HG03442 (cell line): ENCODE measurements around the gene TMEM132D.

ENCODE experiments used
- ATAC-seq: cut with Tn5 transposase; IDR thresholded peaks from one replicate; pipeline ENCODE4 v1.9.1; 2021; ENCODE audit warnings: mild to moderate bottlenecking, moderate library complexity; ENCODE audit not compliant: unreplicated experiment

TMEM132D gene

DNA sequence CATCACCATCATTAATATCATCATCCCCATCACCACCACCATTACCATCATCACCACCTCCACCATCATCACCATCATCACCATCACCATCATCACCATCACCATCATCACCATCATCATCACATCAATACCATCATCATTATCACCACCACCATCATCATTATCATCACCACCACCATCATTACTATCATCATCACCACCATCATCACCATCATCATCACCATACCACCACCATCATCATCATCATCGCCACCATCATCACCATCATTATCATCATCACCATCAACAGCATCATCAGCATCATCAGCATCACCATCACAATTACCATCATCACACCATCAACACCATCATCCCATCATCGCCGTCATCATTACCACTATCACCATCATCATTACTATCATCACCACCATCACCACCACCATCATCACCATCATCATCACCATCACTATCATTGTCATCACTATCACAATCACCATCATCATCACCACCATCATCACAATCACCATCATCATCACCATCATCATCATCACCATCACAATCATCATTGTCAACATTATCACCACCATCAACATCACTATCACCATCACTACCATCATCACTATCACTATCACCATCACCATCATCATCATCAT lies 767.0 kb downstream of the TMEM132D start:
- no peak for ATAC-seq

DNA sequence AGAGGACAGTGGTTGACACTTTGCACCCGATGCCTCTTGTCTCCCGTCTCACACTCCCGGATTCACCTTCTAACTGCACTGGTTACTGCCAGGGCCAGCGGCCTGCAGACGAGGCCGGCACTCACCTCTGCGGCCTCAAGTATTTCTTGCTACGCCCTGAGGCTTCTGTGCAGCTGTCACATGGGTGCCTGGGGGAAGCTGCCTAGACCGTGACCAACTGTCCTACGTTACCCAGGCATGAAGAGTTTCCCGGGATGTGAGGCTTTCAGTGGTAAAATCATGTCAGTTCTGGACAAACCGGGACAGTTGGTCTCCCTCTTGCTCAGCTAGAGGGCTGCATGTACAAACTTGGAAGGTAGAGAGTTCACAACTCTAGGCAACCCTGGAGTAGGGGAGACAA lies 776.1 kb downstream of the TMEM132D start:
- ATAC-seq, result no peak

DNA sequence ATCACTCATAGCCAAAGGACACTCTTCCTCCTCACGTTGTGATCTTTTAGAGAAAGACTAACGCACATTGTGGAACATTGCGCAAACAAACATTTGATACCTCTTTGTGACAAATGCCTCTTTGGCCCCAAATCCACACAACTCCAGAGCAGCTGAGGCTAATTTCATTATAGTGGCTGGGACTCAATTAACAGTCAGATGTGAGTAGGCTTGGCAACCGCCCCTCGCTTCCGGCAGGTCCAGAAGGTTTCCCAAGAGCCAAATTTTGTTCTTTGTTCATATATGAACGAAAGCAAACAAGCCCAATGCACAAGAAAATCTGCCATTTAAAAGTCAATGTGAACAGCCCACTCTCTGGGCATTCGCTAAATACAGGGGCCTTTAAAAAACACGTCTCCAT lies 776.6 kb downstream of the TMEM132D start:
- ATAC-seq, result no peak

DNA sequence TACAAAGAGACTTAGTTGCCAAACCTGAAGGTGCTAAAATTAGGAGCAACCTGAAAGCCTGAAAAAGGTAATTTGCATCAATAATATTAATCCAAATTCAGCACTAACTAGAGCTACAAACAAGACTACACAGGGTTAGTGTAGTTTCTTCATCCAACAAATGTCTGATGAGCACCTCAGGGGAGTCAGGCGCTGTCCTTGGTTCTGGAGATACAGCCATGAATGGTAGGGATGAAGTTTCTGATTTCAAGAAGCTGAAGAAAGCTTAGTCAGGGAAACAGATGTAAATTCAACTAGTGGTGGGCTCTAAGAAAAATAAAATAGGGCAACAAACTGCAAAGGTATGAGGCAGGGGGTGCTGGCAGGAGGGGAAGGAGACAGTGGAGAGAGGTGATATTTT lies 784.3 kb downstream of the TMEM132D start:
- ATAC-seq, result no peak

DNA sequence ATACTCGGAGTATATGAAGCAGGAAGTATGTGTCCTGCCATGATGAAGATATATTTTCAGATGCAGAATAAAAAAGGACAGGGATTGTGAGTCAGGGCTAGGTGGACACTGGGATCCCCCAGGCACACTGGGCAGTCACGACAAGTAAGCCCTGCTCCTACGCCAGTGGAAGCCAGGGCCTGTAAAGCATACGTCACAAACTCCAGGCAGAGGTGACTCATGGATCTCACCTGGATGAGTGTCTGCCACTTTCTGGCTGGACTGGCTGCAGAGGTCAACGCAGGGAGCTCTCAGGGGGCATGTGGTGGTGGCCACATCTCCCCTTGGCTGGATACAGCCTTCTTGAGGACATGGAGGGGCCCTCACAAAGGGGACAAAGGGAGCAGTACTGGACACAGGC lies 788.3 kb downstream of the TMEM132D start:
- ATAC-seq, result no peak

DNA sequence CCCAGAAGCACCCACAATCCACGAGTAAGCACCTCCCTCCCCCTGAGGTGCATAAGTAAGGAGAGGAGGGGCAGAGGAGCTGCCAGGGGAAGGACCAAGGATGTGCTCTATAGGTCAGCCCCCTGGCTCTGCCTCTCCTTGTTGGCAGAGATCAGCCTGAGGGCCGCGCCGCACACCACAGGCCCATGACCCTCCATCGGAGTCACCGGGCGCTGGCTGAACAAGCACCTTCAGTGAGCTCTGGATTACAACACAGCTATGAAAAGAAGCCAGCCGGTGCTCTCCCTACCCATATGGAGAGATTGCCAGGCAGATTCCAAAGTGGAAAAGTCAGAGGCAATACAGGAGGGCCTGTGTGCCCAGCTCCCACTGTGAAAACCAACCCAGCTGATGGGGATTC lies 793.2 kb downstream of the TMEM132D start:
- no peak for ATAC-seq

DNA sequence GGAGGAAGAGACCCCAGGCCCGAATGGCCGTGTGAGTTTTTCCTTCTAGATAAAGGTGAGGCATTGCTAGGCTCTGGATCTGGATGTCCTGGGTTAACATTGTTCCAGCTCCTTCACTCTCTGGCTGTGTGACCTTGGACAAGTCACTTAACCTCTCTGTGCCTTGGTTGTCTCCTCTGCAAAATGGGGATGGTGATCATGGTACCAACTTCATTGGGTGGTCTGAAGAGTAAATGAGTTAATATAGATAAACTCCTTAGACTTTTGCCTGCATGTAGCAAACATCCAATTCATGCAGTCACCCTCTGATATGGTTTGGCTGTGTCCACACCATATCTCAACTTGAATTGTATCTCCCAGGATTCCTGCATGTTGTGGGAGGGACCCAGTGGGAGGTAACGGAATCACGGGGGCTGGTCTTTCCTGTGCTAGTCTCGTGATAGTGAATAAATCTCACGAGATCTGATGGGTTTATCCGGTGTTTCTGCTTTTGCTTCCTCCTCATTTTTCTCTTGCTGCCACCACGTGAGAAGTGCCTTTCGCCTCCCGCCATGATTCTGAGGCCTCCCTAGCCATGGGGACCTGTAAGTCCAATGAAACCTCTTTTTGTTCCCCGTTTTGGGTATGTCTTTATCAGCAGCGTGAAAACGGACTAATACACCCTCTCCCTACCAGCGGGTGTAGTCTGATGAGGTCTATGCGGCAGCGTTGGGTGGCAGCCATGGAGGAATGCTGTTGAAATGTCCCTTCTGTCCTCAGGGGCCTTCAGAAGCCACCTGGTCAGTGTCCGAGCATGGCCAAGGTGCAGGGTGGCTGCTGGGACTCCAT lies 794.4 kb downstream of the TMEM132D start:
- ATAC-seq, result no peak

DNA sequence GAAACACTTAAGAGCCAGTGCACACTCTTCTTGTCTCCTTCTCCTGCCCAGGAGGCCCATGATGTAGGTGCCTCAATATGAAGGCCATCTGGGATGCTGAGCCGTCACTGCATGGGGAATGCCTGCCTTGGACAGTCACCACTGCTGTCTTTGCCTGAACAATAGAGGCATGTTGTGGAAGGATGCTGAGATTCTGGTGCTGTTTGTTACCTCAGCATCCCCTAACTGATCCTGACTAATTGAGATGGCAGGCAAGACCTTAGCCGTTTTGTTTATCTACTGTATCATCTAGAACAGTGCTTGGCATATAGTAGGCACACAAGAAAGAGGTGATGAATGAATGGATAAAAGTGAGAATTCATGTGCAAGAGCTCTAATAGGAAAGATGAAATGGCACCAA lies 797.1 kb downstream of the TMEM132D start:
- ATAC-seq, result no peak

DNA sequence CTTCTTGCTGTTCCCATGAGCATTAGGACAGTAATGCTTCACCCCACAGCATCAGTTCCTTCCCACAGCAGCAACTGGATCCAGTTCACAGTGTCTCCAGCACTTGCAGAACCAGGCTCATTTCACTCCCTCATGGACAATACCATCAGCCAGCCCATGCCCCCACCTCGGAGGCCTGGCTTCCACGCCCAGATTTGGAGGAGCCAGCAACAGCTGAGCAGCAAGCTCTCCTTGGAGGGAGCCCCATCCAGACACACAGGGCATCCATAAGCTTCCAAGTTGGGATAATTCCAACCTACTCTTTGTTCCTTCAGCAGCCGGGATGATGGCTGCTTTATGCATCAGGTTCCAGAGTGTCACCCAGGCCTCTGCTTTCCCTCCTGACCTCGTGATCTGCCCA lies 800.6 kb downstream of the TMEM132D start:
- no peak for ATAC-seq

DNA sequence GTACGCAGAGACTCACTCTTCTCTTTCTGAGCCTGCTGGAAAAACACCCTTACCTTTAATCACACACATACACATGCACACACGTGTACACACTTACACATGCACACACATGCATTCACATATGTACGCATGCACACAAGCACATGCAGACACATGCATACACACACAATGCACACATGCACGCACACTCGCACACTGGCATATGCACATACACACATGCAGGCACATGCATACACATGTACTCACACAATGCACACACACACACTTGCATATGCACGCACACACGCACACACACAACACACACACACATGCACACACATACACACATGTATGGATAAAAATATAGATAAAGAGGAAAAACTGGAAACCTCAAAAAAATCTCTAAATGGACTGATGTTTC lies 801.6 kb downstream of the TMEM132D start:
- ATAC-seq, result no peak

DNA sequence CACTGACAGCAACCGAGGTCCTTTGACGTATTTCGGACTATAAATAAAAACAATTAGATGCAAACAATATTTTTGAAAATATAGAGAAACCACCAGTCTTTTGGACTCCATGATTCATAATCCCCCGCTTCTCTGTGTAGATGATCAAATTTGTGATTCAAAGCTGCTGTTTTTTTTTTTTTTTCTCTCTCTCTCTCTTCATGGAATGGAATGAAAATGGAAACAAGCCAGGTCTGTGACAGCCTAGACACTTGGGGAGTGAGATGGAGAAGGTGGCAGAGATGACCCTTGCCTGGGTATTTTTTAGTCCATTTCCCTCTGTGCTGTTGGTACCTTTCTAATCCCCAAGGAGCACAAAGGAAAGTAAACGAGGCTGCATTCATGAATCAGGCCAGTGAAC lies 802.0 kb downstream of the TMEM132D start:
- no peak for ATAC-seq

DNA sequence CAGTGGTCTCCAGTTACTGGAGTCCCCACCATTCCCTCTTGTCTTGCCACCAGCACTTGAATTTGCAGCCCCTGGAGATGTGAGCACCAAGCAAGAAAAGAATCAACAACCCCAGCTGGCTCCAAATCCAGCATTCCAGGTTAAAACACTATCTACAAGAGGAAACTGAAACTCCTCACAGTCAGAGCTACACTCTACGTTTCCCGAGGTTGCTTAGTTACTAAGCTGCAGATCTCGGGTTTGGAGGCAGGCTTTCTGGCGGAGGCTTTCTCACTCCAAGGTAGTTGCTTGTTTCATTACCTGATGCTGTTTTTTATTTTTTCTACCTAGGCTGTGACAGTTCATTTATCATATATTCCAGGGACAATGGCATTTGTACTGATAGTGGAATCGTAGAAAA lies 802.4 kb downstream of the TMEM132D start:
- no peak for ATAC-seq

DNA sequence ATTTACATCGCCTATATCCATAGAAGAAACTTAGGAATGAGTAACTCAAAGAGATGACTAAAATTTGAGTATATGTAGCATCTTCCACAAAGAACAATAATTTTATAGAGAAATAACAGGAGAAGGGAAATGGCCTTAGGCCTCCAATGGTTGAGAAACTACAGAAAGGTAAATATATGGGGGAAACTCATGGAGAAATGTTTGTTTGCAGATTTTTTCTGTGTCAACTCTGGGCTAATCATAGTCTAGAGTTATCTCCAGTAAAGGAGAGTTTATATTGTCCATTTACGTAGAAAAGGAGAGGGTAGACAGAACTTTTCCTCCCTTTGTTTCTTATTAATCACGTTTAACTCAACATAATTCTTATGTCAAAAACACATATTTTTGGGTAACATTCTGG lies 806.4 kb downstream of the TMEM132D start:
- no peak for ATAC-seq

DNA sequence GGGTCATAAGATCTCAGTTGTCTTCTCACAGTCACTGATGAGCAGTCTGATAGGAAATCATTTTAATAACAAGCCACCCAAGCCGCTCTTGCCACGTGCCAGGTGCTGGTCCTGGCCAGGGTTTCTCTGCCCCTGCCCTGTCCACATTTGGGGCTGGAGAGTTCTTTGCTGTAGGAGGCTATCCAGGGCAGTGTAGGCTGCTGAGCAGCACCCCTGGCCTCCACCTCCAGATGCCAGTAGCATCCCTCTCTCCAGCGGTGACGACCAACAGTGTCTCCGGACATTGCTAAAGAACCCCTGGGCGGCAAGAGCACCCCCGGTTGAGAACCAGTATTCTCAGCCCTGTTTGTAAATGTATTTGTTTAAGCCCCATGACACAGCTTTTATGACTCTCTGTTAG lies 806.9 kb downstream of the TMEM132D start:
- no peak for ATAC-seq

DNA sequence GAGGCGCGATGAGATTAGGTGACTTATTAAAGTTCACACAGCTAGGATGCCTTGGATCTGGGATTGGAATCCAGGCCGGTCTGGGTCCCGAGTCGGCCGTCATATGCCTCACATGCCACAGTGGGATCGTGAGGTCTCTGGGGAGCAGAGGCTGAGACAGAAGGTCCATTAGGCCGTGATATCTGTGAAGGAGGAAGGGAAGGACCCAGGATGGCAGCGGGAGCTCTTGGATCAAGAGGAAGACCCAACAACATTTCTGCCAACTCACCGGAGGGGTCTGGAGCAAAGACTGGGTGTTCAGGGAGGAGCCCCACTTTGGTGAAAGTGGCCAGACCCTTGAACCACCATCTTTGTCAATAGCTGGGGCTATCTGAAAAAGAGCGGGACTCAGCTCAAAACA lies 807.6 kb downstream of the TMEM132D start:
- ATAC-seq, result no peak

DNA sequence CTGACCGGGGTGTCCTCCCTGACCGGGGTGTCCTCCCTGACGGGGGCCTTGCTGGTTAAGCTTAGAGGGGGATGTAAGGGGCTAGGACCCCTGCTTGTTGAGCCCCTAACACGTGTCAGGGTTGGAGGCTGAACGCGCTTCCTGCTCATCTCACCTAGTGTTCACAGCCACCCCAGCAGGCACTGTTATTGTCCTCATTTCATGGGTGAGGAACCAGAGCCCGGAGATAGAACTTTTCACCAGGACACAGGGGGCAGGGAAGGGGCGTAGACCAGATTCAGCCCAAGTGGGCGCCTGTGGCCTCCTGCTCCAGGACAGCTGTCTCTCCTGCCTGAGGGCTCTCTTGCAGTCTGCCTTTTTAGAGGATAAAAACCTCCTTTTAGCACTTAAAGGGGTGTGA lies 814.2 kb downstream of the TMEM132D start:
- ATAC-seq, result no peak

DNA sequence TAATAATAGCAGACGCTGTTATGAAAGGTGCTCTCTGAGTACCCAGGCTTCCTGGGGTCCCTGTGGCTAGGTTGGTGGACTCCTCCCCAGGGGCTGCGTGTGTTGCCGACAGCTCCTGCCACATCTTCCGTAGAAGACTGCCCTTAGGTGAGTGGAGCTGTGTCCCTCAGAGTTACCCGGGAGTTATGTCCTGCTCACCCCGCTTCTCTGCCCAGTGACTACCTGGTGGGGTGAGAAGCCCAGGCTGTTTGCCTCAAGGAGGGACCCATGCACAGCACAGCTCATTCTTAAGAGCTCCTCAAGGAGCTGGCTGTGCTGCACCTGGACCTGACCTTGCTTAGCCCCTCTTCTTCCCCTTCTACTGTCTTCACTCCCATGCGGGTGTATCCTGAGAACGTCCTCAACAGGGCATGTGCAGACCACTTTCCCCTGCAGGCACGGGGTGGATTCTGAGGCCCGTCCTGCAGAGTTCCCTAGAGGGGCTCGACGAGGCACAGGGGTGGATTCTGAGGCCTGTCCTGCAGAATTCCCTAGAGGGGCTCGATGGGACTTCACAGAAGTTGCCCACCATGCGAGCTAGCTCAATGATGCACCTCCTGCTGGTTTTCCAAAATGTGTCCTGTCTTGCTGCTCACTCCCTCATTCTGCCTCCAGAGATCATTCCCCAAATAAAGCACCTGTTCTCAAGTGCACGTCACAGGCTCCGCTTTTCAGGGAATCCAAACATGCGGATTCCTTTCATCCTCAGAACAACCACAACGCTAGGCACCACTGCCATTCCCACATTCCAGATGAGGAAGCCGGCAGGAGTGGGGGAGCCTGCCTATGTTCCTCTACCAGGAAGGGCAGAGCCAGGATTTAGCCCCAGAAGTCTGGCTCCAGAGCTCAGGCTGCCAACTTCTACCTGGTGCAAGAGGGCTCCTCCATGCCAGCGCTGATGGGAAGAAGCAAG lies 818.7 kb downstream of the TMEM132D start:
- no peak for ATAC-seq

DNA sequence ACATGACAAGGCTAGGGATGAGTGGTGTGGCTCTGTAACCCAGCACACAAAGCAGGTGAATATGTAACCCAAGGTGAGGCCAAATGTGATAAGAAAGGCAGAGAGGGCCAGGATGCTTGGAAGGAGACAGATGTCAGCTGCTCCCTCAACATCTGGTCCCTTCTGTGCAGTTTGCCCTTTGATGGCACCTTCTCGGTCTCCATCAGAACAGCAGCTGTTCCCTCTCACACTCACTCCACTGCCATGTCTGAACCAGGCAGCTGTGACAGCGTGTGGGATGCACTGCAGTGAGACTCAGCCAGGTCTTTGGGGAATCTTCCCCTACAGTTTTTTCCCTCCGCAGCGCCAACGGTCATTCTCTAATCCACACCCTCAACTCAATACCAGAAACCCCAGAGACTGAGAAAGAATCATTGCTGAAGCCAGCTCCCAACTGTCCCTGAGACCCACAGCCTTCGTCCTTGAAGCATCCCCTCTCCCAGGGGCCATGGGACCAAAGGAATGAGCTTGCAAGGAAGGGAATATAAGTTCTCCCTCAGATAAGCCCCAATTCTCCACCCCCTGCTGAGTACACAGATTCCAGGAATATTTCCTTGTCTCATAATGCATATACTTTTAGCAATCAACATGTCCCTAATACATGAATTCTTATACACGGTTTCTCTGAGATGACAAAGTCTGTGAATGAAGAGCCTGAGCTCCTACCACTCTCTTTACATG lies 820.5 kb downstream of the TMEM132D start:
- no peak for ATAC-seq

DNA sequence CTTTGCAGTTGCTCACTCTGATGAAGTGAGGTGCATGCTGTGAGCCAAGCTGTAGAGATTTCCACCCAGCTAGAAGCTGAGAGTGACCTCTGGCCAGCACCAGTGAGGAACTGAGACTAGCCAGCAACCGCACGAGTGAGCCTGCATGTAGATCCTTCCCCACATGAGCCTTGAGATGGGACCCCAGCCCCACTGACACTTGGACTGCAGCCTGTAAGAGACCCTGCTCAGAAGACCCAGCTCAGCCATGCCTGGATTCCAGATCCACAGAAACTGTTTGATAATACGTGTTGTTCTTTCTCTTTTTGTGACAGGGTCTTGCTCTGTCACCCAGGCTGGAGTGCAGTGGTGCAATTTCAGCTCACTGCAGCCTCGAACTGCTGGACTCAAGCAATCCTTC lies 821.4 kb downstream of the TMEM132D start:
- ATAC-seq, result no peak

DNA sequence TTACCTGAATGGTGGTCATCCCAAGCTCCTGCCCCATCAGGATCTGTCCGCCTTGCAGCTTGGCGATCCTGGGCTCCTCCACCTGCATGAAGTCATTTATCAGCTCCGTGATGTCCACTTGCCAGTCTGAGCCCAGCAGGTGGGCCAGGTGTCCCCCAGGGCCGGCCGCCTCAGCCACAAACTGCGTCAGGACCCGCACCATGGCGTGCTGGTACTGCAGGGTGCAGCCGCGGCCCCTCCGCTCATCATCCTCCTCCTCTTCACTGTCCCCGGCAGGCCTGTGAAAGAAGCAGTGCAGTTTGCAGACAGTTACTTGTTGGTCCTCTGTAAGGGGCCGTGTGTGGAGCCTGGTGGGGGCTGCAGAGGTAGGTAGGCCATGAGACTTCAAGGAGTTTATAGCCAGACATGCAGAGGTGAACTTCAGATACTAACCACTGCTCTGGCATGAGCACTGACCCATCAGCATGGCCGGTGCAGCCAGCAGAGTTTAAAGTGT lies 822.0 kb downstream of the TMEM132D start:
- ATAC-seq, result no peak

DNA sequence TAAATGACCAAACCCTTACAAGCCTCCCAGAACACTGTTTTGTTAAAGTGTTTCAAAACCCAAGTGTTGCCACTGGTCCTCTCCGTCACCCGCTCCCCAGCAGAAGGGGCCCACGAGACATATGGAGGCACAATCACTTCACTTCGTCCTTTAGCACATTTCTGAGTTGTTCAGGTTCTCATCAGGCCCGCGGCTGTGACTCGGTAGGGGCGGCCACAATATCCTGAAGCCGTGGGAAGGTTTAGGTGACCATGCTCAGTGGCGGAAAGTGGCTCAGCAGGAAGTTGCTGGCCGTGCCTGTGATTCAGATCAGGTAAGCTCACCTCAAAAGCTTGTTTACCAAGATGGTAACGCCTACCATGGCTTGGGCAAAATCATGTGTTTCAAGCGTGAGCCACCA lies 823.0 kb downstream of the TMEM132D start:
- no peak for ATAC-seq
